Type B pancreatic cell (in vitro differentiated cells): ENCODE measurements around the gene SLC2A2. TPM values are rescaled to one million over a fixed set of nuclear protein-coding genes. Genes with fewer than 3 reads are reported as not detected.

Source experiments
- DNase-seq: peaks from one replicate; pipeline ENCODE4 v3.0.0; 2021; ENCODE audit warnings: mixed read lengths; ENCODE audit not compliant: unreplicated experiment; ENCODE audit errors: extremely low spot score
- H3K27ac Mint-ChIP-seq: 2 replicates; pipeline ENCODE4 v1.8.0; 2021; ENCODE audit warnings: mild to moderate bottlenecking, mixed read lengths
- H3K27me3 Mint-ChIP-seq: 2 replicates; pipeline ENCODE4 v1.8.0; 2021; ENCODE audit warnings: mixed read lengths
- H3K36me3 Mint-ChIP-seq: 2 replicates; pipeline ENCODE4 v1.8.0; 2021; ENCODE audit warnings: mixed read lengths
- H3K4me1 Mint-ChIP-seq: one replicate; pipeline ENCODE4 v1.8.0; 2021; ENCODE audit warnings: mixed read lengths; ENCODE audit not compliant: unreplicated experiment
- H3K4me3 Mint-ChIP-seq: 2 replicates; pipeline ENCODE4 v1.8.0; 2021; ENCODE audit warnings: mild to moderate bottlenecking, mixed read lengths
- H3K9me3 Mint-ChIP-seq: 2 replicates; pipeline ENCODE4 v1.8.0; 2021; ENCODE audit warnings: mixed read lengths
- total RNA-seq: library from RNA; stranded (reverse); gene quantifications from 2 replicates; pipeline ENCODE4 v1.2.1, GENCODE V29; 2021; ENCODE audit warnings: low replicate concordance
- TF ChIP-seq, protein P1 (sequence below): fragments of 200-600 bp; sonication (generic); conservative IDR thresholded peaks from 2 replicates; pipeline ENCODE4 v1.5.0; 2021; ENCODE audit warnings: antibody characterized with exemption, mild to moderate bottlenecking

The SLC2A2 gene
- total RNA-seq, 1 donor from 2014 or later, result 5.7 TPM

DNA sequence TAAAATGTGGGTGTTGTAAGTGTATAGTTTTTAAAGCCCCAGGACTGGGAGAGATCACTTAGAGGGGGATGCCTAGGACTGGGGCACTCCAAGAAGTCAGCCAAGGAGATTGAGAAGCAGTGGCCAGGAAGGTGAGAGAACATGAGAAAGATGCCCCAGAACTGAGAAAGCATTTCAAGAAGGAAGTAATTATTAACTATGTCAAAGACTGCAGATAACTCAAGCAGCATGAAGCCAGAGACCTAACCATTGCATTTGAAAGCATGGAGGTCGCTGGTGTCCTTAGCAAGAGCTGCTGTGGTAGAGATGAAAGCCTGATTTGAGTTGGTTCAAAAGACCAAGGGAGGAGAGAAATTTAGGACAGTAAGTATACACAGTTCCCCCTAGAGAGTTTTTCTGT lies 30.6 kb upstream of the SLC2A2 start:
- H3K27ac Mint-ChIP-seq, result no peak overlapping the region
- TF ChIP-seq, protein P1, sequence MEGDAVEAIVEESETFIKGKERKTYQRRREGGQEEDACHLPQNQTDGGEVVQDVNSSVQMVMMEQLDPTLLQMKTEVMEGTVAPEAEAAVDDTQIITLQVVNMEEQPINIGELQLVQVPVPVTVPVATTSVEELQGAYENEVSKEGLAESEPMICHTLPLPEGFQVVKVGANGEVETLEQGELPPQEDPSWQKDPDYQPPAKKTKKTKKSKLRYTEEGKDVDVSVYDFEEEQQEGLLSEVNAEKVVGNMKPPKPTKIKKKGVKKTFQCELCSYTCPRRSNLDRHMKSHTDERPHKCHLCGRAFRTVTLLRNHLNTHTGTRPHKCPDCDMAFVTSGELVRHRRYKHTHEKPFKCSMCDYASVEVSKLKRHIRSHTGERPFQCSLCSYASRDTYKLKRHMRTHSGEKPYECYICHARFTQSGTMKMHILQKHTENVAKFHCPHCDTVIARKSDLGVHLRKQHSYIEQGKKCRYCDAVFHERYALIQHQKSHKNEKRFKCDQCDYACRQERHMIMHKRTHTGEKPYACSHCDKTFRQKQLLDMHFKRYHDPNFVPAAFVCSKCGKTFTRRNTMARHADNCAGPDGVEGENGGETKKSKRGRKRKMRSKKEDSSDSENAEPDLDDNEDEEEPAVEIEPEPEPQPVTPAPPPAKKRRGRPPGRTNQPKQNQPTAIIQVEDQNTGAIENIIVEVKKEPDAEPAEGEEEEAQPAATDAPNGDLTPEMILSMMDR, result no peak

DNA sequence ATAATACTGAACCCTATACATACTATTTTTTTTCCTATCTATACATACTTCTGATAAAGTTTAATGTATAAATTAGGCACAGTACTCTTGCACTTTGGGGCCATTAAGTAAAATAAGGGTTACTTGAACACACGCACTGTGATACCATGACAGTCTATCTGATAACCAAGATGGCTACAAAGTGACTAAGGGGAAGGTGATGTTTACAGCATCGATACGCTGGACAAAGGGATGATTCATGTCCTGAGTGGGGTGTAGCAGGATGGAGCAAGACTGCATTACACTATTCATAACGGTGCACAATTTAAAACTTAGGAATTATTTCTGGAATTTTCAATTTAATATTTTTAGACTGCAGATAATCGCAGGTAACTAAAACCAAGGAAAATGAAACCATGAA lies 30.0 kb upstream of the SLC2A2 start:
- no peak overlapping the region for H3K4me3 Mint-ChIP-seq
- H3K27me3 Mint-ChIP-seq, result no peaks in the 10 kb centered on the region
- H3K9me3 Mint-ChIP-seq, result peaks cover 5% of the 10 kb centered on the region
- no peaks in the 10 kb centered on the region for H3K36me3 Mint-ChIP-seq
- no peak overlapping the region for H3K27ac Mint-ChIP-seq
- no peak for DNase-seq
- TF ChIP-seq, protein P1, result no peak
- H3K4me1 Mint-ChIP-seq, result no peaks in the 10 kb centered on the region

More for the DNA sequence above, 30.6 kb upstream of the SLC2A2 start:
- no peak overlapping the region for H3K4me3 Mint-ChIP-seq
- DNase-seq, result no peak
- H3K9me3 Mint-ChIP-seq, result peaks cover under 1% of the 10 kb centered on the region
- no peaks in the 10 kb centered on the region for H3K27me3 Mint-ChIP-seq
- H3K36me3 Mint-ChIP-seq, result no peaks in the 10 kb centered on the region
- H3K4me1 Mint-ChIP-seq, result no peaks in the 10 kb centered on the region

DNA sequence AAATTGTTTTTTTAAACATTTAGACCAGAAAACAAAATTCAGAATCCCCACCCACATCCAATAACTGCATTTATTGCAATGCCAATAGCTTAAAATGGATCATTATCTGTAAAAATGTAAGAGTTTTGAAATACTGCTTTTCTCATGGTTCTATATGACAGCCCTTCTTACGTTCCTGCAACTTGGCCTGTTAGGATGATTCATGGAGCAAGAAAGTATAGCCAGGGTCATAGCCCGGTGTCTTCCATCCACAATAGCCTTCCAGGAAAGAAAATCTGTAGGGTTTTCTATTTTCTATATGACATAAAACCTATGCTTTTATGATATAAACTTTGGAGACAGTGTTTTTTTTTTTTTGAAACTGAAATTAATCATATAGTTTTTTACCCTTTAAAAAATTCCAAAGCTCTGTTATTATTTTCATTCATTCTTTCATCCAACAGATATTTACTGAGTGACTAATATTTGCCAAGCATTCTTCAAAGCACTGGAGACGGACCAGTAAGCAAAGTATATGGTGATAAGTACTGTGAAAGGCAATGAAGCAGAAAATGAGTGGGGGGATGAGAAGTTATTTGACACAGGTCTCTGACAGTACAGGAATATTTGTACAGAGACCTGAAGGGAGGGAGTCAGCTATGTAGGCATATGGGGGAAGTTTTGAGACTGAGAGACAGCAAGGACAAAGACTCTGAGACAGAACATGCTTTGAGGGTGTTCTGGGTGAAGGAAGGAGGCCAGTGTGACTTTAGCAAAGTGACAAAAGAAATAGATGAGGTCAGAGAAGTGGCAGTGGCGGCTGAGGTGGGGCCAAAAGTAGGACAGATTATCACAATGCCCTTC lies 29.0 kb upstream of the SLC2A2 start:
- Mint-ChIP-seq H3K4me3 (no peak overlapping the region), H3K36me3 (no peaks in the 10 kb centered on the region), H3K27me3 (no peaks in the 10 kb centered on the region), H3K4me1 (no peaks in the 10 kb centered on the region), H3K27ac (no peak overlapping the region), H3K9me3 (peaks cover 5% of the 10 kb centered on the region)
- no peak for DNase-seq
- TF ChIP-seq, protein P1, result no peak

DNA sequence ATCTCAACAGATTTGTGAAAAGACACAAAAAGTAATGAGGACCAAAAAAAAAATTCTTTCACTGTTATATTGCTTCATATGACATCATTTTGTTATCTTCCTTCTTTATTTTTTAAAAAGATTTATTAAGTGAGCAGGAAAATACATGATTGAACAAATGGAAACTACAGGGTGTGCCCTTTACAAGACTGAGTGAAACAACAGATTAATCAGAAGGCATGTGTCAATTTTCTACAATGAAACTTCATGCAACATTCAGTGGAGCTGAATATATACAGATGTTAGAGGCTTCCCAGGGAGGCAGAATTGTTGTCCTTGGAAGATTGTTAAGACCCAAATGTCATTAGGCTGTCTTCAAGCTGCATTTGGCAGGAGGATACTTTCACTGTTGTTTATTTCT lies 28.4 kb upstream of the SLC2A2 start:
- DNase-seq, result no peak
- TF ChIP-seq, protein P1, result no peak
- Mint-ChIP-seq H3K27ac (no peak overlapping the region), H3K4me3 (no peak overlapping the region), H3K4me1 (peaks cover under 1% of the 10 kb centered on the region), H3K9me3 (peaks cover 5% of the 10 kb centered on the region), H3K27me3 (no peaks in the 10 kb centered on the region), H3K36me3 (no peaks in the 10 kb centered on the region)

DNA sequence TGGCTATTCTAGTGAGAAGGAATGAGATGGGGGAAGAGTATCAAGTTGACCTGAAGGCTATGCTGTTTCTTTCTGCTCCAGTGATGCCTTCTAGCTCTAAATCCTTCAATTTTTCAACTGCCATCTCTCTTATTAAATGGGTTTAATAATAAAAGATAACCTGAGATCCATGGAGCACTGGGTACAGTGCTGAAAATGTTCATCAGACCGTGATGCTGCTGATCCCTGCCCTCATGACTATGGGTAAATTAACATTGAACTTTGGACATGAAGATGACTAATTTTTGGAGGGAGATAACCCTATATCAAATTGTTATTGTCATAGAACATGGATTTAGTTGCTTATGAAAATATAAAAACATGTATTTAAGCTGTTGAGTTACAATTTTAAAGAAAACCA lies 27.7 kb upstream of the SLC2A2 start:
- peaks cover 5% of the 10 kb centered on the region for H3K9me3 Mint-ChIP-seq
- DNase-seq, result no peak
- H3K4me3 Mint-ChIP-seq, result no peak overlapping the region
- no peaks in the 10 kb centered on the region for H3K27me3 Mint-ChIP-seq
- no peaks in the 10 kb centered on the region for H3K36me3 Mint-ChIP-seq
- TF ChIP-seq, protein P1, result no peak
- no peak overlapping the region for H3K27ac Mint-ChIP-seq
- H3K4me1 Mint-ChIP-seq, result peaks cover 5% of the 10 kb centered on the region
